Stimulated activated naive CD8-positive, alpha-beta T cell treated with anti-CD3 and anti-CD28 coated beads, Interleukin-15, Interleukin-2, amounts not matched to agents 100 ng/mL and 50 ng/mL, for 24 hours (primary cell): Measurements from ENCODE around the gene CAST.
A peak's percentile ranks its signal among the peaks of the same experiment; 100 is the strongest.
"Not testable (repeated sequence)": the region's sequence is repeated elsewhere in the genome, so short reads cannot be mapped to it uniquely, and the experiment has no call there.

ENCODE experiments used
- H3K27ac Mint-ChIP-seq: one replicate; pipeline ENCODE4 v1.8.0; 2021; ENCODE audit warnings: mild to moderate bottlenecking, mixed read lengths
- H3K27me3 Mint-ChIP-seq: one replicate; pipeline ENCODE4 v1.8.0; 2021; ENCODE audit warnings: mixed read lengths
- H3K36me3 Mint-ChIP-seq: one replicate; pipeline ENCODE4 v1.8.0; 2021; ENCODE audit warnings: low read depth, mixed read lengths
- H3K4me1 Mint-ChIP-seq: one replicate; pipeline ENCODE4 v1.8.0; 2021; ENCODE audit warnings: low read depth, mixed read lengths
- H3K4me3 Mint-ChIP-seq: one replicate; pipeline ENCODE4 v1.8.0; 2021; ENCODE audit warnings: mild to moderate bottlenecking, mixed read lengths
- H3K9me3 Mint-ChIP-seq: one replicate; pipeline ENCODE4 v1.8.0; 2021; ENCODE audit warnings: mixed read lengths

CAST gene

GRCh38 chr5:96796434-96796833, 134.3 kb downstream of the CAST start:
- no peaks in the 10 kb centered on the region for H3K9me3 Mint-ChIP-seq
- peaks cover 89% of the 10 kb centered on the region for H3K36me3 Mint-ChIP-seq
- H3K27me3 Mint-ChIP-seq, result no peaks in the 10 kb centered on the region
- peaks cover 35% of the 10 kb centered on the region for H3K4me1 Mint-ChIP-seq
- no peak overlapping the region for H3K4me3 Mint-ChIP-seq
- no peak overlapping the region for H3K27ac Mint-ChIP-seq

DNA sequence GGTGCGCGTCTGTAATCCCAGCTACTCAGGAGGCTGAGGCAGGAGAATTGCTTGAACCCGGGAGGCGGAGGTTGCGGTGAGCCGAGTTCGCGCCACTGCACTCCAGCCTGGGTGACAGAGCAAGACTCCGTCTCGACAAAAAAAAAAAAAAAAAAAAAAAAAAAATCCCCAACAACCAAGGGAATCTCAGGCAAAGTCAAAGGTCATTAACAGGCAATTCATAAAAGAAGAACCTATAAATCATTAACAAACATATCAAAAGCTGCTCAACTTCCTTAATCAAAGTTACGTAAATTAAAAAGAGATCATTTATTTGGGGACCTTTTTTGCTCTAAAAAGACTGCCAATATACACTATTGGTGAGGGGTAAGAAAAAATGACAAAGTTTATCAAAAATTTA, 139.5 kb downstream of the CAST start:
- H3K27ac Mint-ChIP-seq, H3K27me3 Mint-ChIP-seq, H3K9me3 Mint-ChIP-seq, H3K4me3 Mint-ChIP-seq: not testable (repeated sequence)
- peaks cover 86% of the 10 kb centered on the region for H3K36me3 Mint-ChIP-seq
- H3K4me1 Mint-ChIP-seq, result peaks cover 50% of the 10 kb centered on the region

DNA sequence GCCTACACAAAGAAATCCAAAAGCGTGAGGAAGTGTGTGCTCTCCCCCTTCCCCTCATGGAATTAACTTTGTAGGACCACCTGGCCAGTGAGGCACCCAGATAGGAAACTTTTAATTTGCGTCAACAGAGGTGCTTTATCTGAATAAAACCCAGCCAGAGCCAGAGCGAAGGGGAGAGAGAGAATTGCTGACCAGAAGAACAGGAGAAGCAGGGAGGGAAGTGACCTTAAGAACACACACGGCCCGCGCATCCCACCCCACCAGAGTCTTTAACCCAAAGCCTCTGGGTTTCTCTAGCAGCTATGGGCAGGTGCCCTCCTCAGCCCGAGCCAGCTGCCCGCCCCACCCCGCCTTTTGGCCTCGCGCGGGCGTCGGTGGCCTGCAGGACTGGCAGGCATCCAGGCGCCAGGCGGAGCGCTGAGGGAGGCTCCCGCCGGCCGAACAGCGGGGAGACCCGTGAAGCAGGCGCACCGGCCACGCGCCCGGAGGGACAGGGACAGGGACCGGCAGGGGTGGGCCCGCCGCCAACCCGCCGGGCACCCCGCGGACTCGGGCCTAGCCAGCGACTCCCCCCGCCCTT, 145.0 kb downstream of the CAST start:
- H3K4me3 Mint-ChIP-seq, result peak overlapping the region; percentile 97
- H3K9me3 Mint-ChIP-seq, result no peaks in the 10 kb centered on the region
- peaks cover 70% of the 10 kb centered on the region for H3K4me1 Mint-ChIP-seq
- peak overlapping the region; percentile 99 for H3K27ac Mint-ChIP-seq
- no peaks in the 10 kb centered on the region for H3K27me3 Mint-ChIP-seq
- H3K36me3 Mint-ChIP-seq, result peaks cover 42% of the 10 kb centered on the region

DNA sequence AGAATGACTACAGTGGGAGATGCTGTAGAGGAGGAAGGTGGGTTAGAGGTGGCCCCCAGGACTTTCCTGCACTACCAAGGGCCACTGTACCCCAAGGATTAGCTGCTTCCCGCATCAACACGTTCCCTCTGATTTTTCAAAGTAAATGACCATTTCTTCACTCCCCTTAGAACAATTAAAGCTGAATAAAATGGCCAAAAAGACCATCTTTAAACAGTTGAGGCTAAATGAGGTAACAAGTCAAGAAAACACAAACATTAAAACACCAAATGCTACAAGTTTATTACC, 146.3 kb downstream of the CAST start:
- Mint-ChIP-seq H3K36me3 (peaks cover 31% of the 10 kb centered on the region), H3K4me1 (peaks cover 69% of the 10 kb centered on the region)

GRCh38 chr5:96808868-96809558, 146.8 kb downstream of the CAST start:
- peaks cover 26% of the 10 kb centered on the region for H3K36me3 Mint-ChIP-seq
- no peaks in the 10 kb centered on the region for H3K9me3 Mint-ChIP-seq
- H3K4me1 Mint-ChIP-seq, result peaks cover 65% of the 10 kb centered on the region
- no peaks in the 10 kb centered on the region for H3K27me3 Mint-ChIP-seq
- peak overlapping the region; percentile 100 for H3K27ac Mint-ChIP-seq
- peak overlapping the region; percentile 94 for H3K4me3 Mint-ChIP-seq

More for the DNA sequence above, 146.3 kb downstream of the CAST start:
- Mint-ChIP-seq H3K27me3 (no peaks in the 10 kb centered on the region), H3K9me3 (no peaks in the 10 kb centered on the region), H3K27ac (peak overlapping the region; percentile 100), H3K4me3 (peak overlapping the region; percentile 94)

DNA sequence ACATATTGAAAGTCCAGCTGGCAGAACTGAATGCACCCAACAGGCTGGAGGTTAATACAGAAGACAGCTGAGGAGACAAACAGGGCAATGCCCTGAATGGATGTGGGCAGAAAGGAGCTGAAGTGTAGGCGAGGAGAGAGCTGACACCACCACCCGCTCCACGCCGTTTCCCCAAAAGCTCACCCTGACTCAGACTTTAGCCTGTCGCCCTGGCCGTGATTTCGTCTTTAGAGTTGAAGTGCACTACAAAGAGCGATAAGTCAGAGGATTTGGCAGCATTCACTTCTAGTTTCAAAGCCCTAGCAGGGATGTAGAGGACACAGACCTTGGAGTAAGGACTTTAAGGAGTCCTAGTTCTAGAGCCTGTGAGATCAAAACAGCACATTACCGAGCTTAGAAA, 147.7 kb downstream of the CAST start:
- Mint-ChIP-seq H3K27me3 (no peaks in the 10 kb centered on the region), H3K36me3 (peaks cover 19% of the 10 kb centered on the region), H3K27ac (no peak overlapping the region), H3K9me3 (no peaks in the 10 kb centered on the region), H3K4me1 (peaks cover 65% of the 10 kb centered on the region), H3K4me3 (peak overlapping the region; percentile 35)

GRCh38 chr5:96812851-96813250, 150.7 kb downstream of the CAST start:
- no peaks in the 10 kb centered on the region for H3K27me3 Mint-ChIP-seq
- peaks cover 70% of the 10 kb centered on the region for H3K4me1 Mint-ChIP-seq
- H3K27ac Mint-ChIP-seq, result no peak overlapping the region
- no peaks in the 10 kb centered on the region for H3K9me3 Mint-ChIP-seq
- no peaks in the 10 kb centered on the region for H3K36me3 Mint-ChIP-seq
- no peak overlapping the region for H3K4me3 Mint-ChIP-seq

DNA sequence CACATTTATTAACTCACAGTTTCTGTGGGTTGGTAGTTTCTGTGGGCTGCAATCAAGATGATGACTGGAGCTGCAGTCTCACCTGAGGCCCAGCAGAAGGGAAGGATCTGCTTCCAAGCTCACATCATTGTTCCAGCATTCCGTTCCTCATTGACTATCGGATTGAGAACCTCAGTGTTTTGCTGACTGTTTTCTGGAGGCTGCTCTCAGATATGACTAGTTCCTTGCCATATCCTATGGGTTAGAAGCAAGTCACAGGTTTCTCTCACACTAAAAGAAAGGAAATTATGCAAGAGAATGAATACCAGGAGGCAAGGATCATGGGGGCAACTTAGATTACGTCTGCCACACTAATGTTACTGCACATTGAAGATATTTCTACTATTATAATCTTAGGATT, 151.9 kb downstream of the CAST start:
- Mint-ChIP-seq H3K27ac (no peak overlapping the region), H3K27me3 (no peaks in the 10 kb centered on the region), H3K4me1 (peaks cover 68% of the 10 kb centered on the region), H3K36me3 (no peaks in the 10 kb centered on the region), H3K4me3 (no peak overlapping the region), H3K9me3 (no peaks in the 10 kb centered on the region)

- H3K9me3 Mint-ChIP-seq, result no peaks in the 10 kb centered on the region
- peak overlapping the region; percentile 85 for H3K4me3 Mint-ChIP-seq
- peaks cover 80% of the 10 kb centered on the region for H3K4me1 Mint-ChIP-seq
- peak overlapping the region; percentile 89 for H3K27ac Mint-ChIP-seq
- H3K36me3 Mint-ChIP-seq, result no peaks in the 10 kb centered on the region
- H3K27me3 Mint-ChIP-seq, result no peaks in the 10 kb centered on the region
Measured at GRCh38 chr5:96816411-96816939, 154.3 kb downstream of the CAST start.

DNA sequence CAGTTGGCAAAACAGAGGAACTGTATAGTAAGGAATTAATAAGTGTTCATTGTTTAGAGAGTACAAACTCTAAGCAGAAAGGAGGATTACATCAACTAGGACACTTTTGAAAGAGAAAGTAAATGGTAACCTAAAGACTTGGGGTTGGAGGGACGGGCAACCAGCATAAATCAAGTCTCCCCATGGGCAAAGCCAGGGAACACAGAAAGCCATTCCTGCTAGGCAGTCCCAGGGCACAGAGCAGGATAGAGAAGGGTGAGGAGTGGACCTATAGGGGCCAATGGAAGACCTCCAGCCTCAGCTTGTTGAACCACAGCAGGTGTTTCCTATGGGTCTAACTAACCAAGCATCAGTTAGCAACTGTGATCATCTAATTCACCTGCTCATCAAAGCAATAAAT, 154.8 kb downstream of the CAST start:
- Mint-ChIP-seq H3K4me3 (peak overlapping the region; percentile 85), H3K9me3 (no peaks in the 10 kb centered on the region), H3K36me3 (no peaks in the 10 kb centered on the region), H3K27ac (peak overlapping the region; percentile 89), H3K4me1 (peaks cover 83% of the 10 kb centered on the region), H3K27me3 (no peaks in the 10 kb centered on the region)

DNA sequence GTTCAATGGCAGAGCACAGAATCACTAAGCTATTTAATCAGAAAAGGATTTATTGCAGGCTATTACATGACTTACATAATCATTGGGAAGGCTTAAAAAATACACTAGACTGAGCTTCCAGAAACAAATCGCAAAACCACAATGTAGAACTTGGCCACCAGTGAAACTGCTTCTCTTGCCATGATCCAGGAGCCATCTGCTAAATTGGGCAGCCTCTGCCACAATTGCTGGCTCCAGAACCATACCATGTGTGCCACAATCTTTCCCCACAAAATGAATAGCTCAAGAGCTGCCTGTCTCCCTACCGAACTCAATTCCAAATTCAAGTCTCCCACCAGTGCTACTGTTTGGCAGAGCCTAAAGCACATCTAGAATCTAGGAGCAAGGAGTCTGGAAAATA, 155.3 kb downstream of the CAST start:
- Mint-ChIP-seq H3K27ac (peak overlapping the region; percentile 89), H3K4me1 (peaks cover 83% of the 10 kb centered on the region), H3K36me3 (no peaks in the 10 kb centered on the region), H3K4me3 (peak overlapping the region; percentile 85), H3K27me3 (no peaks in the 10 kb centered on the region), H3K9me3 (no peaks in the 10 kb centered on the region)

DNA sequence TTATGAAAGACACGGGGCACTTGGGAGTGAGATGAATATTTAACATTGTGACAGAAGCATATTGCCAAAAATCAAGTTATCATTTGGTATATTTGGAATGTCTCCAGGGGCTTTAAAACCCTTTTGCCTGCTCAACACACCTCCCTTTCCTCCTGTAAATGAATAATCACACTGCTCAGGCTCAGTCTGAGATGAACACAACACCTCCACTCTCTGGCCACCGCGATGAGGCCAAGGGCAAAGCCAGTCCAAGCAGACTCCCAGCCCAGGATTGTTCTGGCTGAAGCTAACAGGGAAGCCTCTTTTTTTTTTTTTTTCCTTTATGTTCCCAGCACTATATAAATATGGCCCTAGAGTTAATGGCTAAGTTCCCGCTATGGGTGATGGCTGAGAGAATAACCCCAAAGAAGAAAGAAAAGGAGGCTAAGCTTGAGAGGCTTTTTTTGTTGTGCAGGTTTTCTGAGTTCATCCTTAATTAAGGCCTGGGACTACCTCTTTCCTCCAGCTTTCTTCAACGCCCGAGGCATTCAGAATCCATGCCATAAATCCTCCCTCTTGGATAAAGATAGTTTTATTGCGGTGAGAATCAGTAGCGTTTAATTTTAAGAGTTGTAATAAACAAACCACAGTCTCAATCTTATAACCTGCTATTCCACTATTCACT, 156.1 kb downstream of the CAST start:
- Mint-ChIP-seq H3K4me1 (peaks cover 82% of the 10 kb centered on the region), H3K36me3 (no peaks in the 10 kb centered on the region), H3K9me3 (no peaks in the 10 kb centered on the region), H3K27ac (peak overlapping the region; percentile 56), H3K27me3 (no peaks in the 10 kb centered on the region), H3K4me3 (no peak overlapping the region)

DNA sequence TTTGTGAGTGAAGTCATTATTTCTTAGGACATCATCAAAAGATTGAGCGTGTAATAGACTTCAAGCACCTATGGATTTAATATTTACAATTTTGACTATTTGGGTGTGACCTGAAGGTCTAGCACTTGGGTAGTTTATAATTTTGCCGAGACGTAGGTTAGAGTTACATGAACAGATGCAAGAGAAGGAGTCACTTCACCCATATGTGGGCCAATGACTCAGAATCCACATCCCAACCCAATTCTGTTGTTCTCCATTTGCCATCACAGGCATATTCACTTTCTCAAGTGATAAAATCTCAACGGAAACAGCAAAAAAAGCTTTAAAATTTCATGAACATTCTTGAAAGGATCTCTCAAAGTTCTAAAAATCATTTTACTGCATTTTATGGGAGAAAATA, 157.6 kb downstream of the CAST start:
- Mint-ChIP-seq H3K27ac (no peak overlapping the region), H3K9me3 (no peaks in the 10 kb centered on the region), H3K36me3 (no peaks in the 10 kb centered on the region), H3K4me3 (no peak overlapping the region), H3K27me3 (no peaks in the 10 kb centered on the region), H3K4me1 (peaks cover 86% of the 10 kb centered on the region)

DNA sequence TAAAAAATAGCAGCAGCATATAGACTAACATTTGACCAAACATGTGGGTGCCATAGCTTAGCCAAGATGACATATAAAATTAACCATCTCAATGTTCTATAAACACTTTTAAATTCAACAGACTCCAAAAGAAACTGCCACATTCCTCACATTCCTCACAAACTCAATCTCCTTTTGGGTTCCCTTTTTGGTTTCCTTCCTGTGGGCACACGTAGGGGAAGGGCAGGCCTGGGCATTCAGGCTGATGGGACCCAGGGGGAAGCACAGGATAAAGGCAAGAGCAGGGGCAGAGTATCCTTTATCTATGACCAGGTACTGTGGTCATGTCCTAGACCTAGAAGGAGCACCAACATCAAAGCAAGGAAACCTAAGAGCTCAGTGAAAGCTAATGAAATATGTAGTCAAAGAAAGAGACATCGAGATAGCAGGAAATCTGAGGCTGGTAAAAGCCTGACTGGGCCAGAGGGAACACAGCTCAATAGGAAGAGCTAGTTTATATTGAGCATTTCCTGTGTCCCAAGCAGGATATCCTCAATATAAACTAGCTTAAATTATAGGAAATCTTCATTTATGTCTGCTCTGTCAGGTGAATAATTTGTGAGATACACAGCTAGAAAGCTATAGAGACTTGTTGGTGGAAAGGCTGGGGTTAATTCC, 159.2 kb downstream of the CAST start:
- Mint-ChIP-seq H3K36me3 (no peaks in the 10 kb centered on the region), H3K9me3 (no peaks in the 10 kb centered on the region), H3K4me3 (no peak overlapping the region), H3K27me3 (no peaks in the 10 kb centered on the region), H3K4me1 (peaks cover 74% of the 10 kb centered on the region), H3K27ac (peak overlapping the region; percentile 8)
